Tibial nerve (tissue), 4 donors: Measurements from ENCODE around the gene NUDT19.

ENCODE experiments used
- EP300 ChIP-seq, 2 donors: sonication (generic); formaldehyde crosslinking; IDR thresholded peaks; one replicate each; pipeline ENCODE4 v1.6.1; 2017; ENCODE audit warnings: antibody characterized with exemption in 2 of 2, mild to moderate bottlenecking in 1 of 2
- POLR2A ChIP-seq, 2 donors: fragments of 450-650 bp; IDR thresholded peaks; one replicate each; pipeline ENCODE4 v1.6.1; 2017; ENCODE audit warnings: antibody characterized with exemption in 2 of 2, mild to moderate bottlenecking in 2 of 2, moderate library complexity in 2 of 2
- TF ChIP-seq, protein P1 (sequence below), 5 experiments: fragments of 200-600 bp in 3 of 5; fragments of 450-650 bp in 2 of 5; sonication (generic) in 3 of 5; IDR thresholded peaks; one replicate each; pipeline ENCODE4 v1.5.1; 2016 to 2019; ENCODE audit warnings: antibody characterized with exemption in 5 of 5, mild to moderate bottlenecking in 3 of 5, moderate library complexity in 2 of 5

- TF ChIP-seq, protein P1, sequence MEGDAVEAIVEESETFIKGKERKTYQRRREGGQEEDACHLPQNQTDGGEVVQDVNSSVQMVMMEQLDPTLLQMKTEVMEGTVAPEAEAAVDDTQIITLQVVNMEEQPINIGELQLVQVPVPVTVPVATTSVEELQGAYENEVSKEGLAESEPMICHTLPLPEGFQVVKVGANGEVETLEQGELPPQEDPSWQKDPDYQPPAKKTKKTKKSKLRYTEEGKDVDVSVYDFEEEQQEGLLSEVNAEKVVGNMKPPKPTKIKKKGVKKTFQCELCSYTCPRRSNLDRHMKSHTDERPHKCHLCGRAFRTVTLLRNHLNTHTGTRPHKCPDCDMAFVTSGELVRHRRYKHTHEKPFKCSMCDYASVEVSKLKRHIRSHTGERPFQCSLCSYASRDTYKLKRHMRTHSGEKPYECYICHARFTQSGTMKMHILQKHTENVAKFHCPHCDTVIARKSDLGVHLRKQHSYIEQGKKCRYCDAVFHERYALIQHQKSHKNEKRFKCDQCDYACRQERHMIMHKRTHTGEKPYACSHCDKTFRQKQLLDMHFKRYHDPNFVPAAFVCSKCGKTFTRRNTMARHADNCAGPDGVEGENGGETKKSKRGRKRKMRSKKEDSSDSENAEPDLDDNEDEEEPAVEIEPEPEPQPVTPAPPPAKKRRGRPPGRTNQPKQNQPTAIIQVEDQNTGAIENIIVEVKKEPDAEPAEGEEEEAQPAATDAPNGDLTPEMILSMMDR (IDR thresholded peaks at IDR 0.05) = no peak
- TF ChIP-seq POLR2A (IDR thresholded peaks at IDR 0.05) (no peak), EP300 (IDR thresholded peaks at IDR 0.05) (no peak)
Observed at GRCh38 chr19:32719611-32720059, 28.0 kb downstream of the NUDT19 start, which contains the start of gene TDRD12.
